ENCODE measurements around the gene TRMT61A.
"Not testable (repeated sequence)": the region's sequence is repeated elsewhere in the genome, so short reads cannot be mapped to it uniquely, and the experiment has no call there.

Gene TRMT61A

DNA sequence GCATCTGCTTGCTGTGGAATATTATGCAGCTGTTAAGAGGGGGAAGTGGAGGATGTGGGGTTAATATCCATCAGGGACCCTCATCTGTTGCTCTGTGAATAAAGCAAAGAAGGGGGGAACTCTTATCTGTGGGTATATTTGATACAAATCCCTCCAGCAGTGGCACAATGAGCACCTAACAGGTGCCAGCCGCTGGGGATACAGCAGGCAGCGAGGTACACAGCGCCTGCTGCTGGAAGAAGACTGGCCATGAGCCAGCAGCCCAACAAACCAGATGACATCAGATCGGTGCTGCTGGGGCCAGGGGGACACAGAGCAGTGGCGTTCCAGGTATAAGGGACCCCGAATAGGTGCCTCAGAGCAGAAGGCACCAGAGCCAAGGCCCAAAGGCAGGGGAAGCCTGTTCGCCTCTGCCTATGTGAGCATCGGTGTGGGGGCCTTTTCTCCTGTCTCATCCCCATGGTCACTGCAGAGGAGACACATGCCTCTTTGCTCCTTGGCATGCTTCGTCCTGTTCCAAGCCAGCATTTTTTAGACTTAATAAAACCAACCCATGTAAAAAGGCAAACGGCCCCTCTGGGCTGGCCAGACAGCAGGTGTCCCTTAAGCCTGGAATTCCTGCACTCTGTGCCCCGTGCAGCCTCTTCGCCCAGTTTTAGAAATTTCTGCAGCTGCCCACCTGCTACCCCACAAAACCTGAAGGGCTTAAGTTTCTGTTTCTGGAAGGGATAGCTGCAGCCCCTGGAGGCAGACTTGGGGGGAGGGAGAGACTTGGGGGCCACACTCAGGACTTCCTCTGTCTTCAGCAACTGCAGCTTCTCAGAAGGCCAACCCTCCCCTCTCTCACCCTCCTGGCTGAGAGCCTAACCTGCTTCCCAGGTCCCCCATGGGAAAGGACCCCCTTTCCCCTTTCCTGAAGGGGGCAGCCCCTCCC is 4.7 kb upstream of the TRMT61A start:
- H3K4me3 ChIP-seq (ENCODE audit: low read depth, low read length): no peak overlapping the region
- TF ChIP-seq, protein P1, sequence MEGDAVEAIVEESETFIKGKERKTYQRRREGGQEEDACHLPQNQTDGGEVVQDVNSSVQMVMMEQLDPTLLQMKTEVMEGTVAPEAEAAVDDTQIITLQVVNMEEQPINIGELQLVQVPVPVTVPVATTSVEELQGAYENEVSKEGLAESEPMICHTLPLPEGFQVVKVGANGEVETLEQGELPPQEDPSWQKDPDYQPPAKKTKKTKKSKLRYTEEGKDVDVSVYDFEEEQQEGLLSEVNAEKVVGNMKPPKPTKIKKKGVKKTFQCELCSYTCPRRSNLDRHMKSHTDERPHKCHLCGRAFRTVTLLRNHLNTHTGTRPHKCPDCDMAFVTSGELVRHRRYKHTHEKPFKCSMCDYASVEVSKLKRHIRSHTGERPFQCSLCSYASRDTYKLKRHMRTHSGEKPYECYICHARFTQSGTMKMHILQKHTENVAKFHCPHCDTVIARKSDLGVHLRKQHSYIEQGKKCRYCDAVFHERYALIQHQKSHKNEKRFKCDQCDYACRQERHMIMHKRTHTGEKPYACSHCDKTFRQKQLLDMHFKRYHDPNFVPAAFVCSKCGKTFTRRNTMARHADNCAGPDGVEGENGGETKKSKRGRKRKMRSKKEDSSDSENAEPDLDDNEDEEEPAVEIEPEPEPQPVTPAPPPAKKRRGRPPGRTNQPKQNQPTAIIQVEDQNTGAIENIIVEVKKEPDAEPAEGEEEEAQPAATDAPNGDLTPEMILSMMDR (conservative IDR thresholded peaks at IDR 0.05; ENCODE audit: low read depth, low read length): no peak
- no peak for DNase-seq (ENCODE audit: low read depth)

DNA sequence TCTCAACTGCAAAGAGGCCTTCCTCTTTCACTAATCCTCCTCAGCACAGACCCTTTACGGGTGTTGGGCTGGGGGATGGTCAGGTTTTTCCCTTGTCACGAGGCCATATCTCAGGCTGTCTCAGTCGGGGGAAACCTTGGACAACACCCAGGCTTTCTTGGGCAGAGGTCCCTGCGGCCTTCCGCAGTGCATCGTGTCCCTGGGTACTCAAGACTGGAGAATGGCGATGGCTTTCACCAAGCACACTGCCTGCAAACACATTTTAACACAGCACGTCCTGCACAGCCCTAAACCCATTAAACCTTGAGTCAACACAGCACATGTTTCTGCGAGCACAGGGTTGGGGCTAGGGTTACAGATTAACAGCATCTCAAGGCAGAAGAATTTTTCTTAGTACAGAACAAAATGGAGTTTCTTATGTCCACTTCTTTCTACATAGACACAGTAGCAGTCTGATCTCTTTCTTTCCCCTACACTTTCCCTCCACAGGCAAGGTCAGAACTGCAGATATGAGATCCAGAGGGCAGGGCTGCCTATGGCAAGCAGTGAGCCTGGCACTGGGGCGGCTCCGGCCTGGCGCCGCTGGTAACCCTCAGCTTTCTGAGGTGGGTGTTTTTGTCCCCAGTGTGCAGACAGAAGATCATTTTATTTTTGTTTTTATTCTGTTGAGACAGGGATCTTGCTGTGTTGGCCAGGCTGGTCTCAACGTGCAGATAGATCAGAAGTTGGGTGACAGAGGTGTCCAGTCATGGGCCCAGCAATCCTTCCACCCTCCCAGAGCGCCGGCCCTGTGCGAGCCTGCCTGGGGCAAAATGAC is 3.4 kb upstream of the TRMT61A start:
- DNase-seq (ENCODE audit: low read depth); H3K4me3 ChIP-seq (ENCODE audit: low read depth, low read length): not testable (repeated sequence)

DNA sequence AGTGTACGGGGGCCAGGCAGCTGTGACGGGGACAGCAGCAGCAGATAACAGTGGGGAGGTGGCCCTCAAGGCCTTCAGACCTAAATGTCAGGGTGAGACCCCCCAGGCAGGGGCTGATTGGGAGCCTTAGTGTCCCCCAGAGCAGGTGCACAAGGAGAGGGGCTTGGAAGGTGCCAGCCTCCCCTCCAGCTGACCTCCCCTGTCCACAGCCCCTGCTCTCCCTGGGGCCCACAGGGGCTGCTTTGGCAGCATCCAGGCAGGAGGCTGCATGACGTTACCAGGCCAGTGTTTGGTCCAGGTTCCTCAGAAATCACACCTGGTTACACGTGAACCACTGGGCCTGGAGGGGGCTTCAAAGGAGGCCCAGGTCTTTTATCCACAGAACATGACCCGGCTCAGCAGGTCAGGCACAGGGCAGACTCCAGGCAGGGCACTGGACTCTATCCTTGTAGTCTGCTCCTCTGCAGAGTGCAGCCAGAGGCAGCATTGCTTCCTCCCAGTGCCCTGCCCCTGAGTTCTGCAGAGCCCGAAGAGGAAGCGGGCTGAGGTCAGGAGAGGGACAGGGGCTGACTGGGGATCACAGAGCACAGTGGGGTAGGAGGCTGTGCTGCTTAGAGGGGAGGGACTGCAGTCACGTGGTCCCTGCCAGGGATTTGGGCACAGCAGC is 2.6 kb upstream of the TRMT61A start:
- TF ChIP-seq, protein P1 (conservative IDR thresholded peaks at IDR 0.05; ENCODE audit: low read depth, low read length): no peak
- H3K4me3 ChIP-seq (ENCODE audit: low read depth, low read length): no peak overlapping the region
- no peak for DNase-seq (ENCODE audit: low read depth)

DNA sequence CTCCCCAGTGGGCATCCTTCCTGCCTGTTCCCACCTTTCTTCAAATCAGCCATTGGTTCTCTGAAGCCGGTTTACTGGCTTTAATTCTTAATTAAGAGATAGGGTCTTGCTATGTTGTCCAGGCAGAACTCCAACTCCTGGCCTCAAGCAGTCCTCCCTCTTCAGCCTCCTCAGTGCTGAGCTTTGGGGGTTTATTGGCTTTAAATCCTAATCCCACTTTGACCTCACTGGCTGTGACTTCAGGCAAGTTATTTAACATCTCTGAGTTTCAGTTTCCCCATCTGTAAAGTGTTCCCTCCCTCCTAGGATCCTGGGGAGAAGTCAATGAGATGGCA is 2.1 kb upstream of the TRMT61A start:
- TF ChIP-seq, protein P1 (conservative IDR thresholded peaks at IDR 0.05; ENCODE audit: low read depth, low read length): no peak
- no peak overlapping the region for H3K4me3 ChIP-seq (ENCODE audit: low read depth, low read length)
- DNase-seq (ENCODE audit: low read depth): no peak

DNA sequence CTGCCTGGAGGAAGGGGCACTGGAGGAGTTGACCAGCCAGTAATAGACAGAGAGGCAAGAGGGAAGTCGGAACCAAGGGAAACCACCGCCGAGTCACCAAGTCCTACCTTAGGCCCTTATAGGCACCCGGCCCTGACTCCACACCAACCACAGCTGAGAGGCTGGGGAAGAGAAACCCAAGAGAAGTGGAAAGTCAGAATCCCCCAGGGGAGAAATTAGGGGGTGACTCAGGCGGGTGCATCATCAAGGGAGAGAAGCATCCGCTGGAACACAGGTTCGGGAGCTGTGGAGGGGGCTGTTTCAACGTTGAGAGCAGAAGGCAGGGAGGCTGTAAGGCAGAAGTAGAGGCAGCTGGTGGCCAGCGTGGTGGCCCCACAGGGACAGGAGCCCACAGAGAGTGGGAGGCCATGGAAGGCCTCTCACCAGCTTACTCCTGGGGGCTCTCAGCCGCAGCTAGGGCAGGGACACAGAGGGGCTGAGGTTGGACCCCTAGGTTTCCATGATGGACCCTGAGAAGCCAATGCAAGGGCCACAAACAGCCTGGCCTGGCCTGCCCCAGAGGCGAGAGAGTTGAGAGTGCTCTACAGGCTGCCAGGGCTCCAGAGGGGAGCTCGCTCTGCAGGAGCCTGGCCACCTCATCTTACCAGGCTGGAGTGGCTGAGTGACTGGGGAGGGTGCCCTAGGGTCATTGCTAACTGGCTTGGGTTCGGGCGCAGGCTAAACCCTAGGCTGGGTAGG is 1.4 kb upstream of the TRMT61A start:
- TF ChIP-seq, protein P1 (conservative IDR thresholded peaks at IDR 0.05; ENCODE audit: low read depth, low read length): no peak
- no peak for DNase-seq (ENCODE audit: low read depth)
- H3K4me3 ChIP-seq (ENCODE audit: low read depth, low read length): no peak overlapping the region

DNA sequence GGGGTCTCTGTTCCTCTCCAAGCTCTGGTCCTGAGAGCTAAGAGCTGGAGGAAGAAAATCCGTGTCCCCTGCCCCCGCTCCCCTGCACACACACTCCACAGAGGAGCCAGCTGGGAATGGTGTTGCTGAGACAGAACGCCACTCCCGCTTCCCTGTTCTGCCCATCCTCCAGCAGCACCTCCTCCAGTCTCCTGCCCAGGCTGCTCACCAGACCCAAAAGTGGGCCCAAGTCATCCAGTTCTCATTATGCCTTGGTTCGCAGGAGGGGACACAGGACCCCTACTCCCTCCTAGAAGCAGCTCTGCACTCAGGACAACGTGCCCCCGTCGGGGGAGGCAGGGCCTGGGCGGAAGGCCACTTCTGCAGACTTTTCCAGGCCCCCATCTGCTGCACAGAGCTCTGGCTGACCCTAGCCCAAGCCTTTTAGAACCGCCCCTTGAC is 830 bp upstream of the TRMT61A start:
- TF ChIP-seq, protein P1 (conservative IDR thresholded peaks at IDR 0.05; ENCODE audit: low read depth, low read length): no peak
- no peak for DNase-seq (ENCODE audit: low read depth)
- peak overlapping the region; percentile 71 for H3K4me3 ChIP-seq (ENCODE audit: low read depth, low read length)
